Fibroblast of villous mesenchyme (primary cell): ENCODE data around the gene ZNF48. TPM values are rescaled to one million over a fixed set of nuclear protein-coding genes. Genes with fewer than 3 reads are reported as not detected.
A peak's percentile ranks its signal among the peaks of the same experiment; 100 is the strongest.

Experiments
- DNase-seq: peaks from one replicate; pipeline ENCODE4 v3.0.0-alpha.2; 2010; ENCODE audit warnings: low read depth
- H3K4me3 ChIP-seq: 2 replicates; pipeline ENCODE4 v1.5.1; 2011; ENCODE audit warnings: low read depth, mild to moderate bottlenecking, low read length
- total RNA-seq: library from RNA; depleted of rRNA; stranded (reverse); fragments of >200 nt; gene quantifications from 2 replicates; pipeline ENCODE4 v1.2.3, GENCODE V29; 2012
- TF ChIP-seq, protein P1 (sequence below): IDR thresholded peaks from 2 replicates; pipeline ENCODE4 v1.5.1; 2012; ENCODE audit warnings: low read depth, mild to moderate bottlenecking, low read length; ENCODE audit not compliant: insufficient read depth

ZNF48 gene
- total RNA-seq, 1 donor, result 10.4 TPM

DNA sequence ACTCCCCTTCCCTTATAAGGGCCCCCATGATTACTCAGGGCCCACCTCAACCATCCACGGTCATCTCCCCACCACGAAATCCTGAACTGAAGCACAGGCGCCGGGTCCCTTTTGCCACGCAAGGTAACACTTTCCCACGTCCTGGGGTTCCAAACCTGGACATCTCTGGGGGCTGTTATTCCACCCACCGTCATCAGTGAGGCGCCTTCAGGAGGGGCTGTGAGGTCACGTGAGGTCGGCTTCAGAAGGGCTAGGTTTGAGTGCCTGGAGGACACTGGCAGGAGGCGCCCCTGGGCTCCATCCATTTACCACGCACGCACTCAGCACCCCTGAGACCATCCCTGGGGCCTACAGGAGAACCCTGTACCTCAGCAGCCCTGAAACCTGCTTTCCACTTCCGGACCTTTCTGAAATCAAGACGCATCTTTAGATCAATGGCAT, 44.2 kb upstream of the ZNF48 start:
- TF ChIP-seq, protein P1, sequence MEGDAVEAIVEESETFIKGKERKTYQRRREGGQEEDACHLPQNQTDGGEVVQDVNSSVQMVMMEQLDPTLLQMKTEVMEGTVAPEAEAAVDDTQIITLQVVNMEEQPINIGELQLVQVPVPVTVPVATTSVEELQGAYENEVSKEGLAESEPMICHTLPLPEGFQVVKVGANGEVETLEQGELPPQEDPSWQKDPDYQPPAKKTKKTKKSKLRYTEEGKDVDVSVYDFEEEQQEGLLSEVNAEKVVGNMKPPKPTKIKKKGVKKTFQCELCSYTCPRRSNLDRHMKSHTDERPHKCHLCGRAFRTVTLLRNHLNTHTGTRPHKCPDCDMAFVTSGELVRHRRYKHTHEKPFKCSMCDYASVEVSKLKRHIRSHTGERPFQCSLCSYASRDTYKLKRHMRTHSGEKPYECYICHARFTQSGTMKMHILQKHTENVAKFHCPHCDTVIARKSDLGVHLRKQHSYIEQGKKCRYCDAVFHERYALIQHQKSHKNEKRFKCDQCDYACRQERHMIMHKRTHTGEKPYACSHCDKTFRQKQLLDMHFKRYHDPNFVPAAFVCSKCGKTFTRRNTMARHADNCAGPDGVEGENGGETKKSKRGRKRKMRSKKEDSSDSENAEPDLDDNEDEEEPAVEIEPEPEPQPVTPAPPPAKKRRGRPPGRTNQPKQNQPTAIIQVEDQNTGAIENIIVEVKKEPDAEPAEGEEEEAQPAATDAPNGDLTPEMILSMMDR, result no peak
- no peak for DNase-seq
- H3K4me3 ChIP-seq, result no peak overlapping the region

DNA sequence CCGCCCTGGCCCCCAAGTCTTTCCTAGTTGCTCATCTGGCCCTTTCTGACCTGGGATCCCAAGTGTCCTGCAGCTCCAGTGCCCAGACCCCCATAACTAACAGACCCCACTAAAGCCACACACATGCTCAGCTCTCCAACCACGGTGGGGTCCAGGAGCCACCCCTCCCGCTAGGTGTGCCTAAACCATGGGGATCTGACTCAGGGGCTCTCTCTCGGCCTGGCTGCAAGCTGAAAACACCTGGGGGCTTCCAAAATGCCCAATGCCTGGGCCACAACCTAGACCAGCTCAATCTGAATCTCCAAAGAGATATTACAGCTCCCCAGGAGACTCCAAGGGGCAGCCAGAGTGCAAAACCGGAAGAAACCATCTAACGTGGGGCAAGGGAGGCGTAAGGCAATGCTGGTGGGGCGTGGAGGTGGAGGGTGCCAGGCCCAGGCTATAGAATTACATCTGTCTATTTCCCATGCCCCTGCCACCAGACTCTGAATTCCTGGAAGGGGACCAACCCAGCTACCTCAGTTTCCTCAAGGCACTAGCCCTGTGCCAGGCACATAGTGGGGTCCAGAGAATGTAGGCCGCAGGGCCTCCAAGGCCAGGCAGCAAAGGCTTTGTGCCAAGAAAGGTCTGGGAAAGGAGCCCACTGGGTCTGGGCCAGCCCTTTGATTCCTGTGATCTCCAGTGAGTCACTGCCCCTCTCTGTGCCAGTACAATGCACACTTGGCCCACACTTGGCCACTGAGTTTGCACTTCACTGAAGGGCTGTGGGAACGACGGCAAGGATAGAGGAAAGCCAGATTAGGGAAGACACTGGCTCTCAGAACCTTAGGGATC, 43.4 kb upstream of the ZNF48 start:
- DNase-seq, result peak; percentile 68
- TF ChIP-seq, protein P1, result no peak
- H3K4me3 ChIP-seq, result no peak overlapping the region

DNA sequence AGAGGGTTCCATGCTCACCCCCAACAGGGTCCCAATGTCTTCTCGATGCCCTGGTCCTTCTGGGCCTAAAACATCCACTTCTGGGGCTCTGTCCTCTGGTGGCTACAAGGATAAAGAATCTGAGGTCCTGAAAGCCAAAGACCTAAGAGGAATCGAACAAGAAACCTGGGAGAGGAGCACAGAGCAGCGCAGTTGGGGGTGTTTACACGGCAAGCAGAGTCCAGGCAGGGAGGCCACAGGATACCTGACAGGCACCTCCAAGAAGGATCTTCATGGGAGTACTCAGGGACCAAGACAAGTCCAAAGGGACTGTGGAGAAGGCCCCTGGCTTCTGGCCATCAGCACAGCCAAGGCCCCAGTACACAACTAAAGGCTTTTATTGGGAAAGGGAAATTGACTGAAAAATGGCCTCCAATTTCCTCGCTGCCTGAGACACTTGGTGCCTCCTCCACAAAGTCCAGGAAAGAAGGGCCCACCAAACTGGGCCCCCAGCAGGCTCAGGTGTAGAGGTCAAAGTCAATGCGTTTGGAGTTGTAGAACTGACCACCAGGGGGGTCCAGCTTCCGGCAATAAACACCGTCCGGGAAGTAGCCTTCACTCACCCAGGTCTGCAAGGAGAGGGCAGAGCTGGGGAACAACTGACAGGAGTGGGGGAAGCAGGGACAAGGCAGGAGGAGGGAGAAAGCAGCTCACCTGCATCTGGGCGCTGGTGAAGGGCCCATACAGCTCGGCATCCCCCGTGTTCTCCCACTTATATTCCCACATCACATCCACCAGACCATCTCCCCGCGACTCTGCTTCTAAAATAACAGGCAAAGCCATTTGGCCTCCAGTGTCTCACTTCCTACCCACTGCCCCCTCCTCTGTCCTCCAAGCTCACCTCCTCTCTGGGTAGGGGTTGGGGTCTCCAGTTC, 42.5 kb upstream of the ZNF48 start:
- no peak for DNase-seq
- H3K4me3 ChIP-seq, result no peak overlapping the region
- TF ChIP-seq, protein P1, result no peak

DNA sequence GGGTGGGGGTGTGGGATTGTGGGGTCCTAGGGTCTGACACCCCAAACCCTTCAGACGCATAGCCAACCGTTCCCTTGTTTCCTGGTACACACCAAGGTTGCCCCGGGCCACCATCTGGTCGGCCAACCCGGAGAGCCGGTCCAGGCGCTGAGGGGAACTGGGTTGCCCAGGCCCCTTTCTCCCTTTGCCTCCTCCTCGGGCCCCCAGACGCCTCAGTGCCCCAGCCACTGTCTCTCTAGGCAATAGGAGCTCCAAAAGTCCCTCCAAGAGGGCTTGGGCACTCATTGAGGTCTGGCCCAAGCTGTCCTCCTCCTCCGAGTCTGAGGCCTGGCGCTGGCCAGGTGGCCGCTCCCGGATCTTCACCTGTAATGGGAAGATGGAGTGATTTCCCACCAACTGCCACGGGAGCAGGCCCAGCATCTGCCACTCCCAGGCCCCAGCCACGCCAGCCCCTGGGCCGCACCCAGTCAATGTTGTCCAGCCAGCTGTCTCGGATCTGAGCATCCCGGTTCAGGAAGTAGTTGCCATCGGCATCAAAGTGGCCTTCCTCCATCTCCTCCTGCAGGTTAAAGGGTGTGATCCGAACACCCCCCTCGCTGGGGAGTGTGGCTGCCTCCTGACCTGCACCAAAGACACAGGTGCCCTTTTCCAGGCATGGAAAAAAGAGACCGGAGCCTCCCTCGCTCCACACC, 41.6 kb upstream of the ZNF48 start:
- TF ChIP-seq, protein P1, result no peak
- H3K4me3 ChIP-seq, result no peak overlapping the region
- DNase-seq, result no peak

DNA sequence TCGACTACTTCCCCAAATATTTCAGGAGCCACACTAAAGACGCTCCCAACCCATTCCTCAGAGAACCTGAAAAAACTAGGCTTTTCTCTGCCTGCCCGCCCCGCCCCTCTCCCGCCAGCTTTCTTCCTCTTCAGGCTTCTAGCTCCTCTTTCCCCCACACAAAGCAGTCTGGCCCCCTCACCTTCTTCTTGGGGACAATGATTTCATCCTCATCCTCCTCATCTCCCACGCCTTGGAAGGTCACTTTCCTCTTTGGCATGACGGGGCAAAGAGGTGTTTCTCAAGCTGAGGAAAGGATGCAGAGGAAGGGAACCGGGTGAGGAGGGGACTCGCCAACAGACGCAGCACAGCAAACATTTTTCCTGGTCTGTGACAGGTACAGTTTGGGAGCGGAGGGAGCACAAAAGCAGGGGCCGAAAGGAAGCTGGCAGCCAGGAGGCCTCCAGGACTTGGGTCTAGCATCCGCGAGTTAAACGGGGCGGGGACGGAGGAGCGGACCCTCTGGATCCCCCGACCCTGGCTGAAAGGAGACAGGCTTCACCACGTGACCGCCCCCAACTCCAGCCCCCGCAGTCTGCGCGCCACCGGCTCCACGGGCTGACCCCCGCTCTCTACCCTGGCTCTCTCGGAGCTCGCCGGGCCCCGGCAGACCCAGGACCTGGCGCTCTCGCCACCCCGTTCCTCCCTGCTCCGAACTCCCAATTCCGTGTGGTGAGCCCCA, 40.6 kb upstream of the ZNF48 start:
- H3K4me3 ChIP-seq, result peak overlapping the region; percentile 97
- DNase-seq, result no peak
- TF ChIP-seq, protein P1, result no peak
